Neuronal stem cell (in vitro differentiated cells): ENCODE results near the gene ALG9.

Experiments
- DNase-seq: peaks from one replicate; pipeline ENCODE4 v3.0.0-alpha.2; 2013; ENCODE audit warnings: low spot score
- H2AFZ ChIP-seq: one replicate; pipeline ENCODE4 v1.6.1; 2013; ENCODE audit warnings: mild to moderate bottlenecking, low read length, inconsistent platforms
- H2AK5ac ChIP-seq: 2 replicates; pipeline ENCODE4 v1.6.1; 2013; ENCODE audit warnings: low read depth, mild to moderate bottlenecking, inconsistent platforms, low read length, moderate library complexity, mixed read lengths
- H2BK120ac ChIP-seq: 2 replicates; pipeline ENCODE4 v1.6.1; 2013; ENCODE audit warnings: low read depth, mild to moderate bottlenecking, inconsistent platforms, low read length, moderate library complexity, mixed read lengths
- H2BK12ac ChIP-seq: one replicate; pipeline ENCODE4 v1.6.1; 2013; ENCODE audit warnings: low read length, inconsistent platforms
- H2BK15ac ChIP-seq: 2 replicates; pipeline ENCODE4 v1.6.1; 2013; ENCODE audit warnings: mild to moderate bottlenecking, low read length, inconsistent platforms, mixed read lengths
- H2BK5ac ChIP-seq: one replicate; pipeline ENCODE4 v1.6.1; 2013; ENCODE audit warnings: inconsistent platforms, mild to moderate bottlenecking, low read length, moderate library complexity
- H3K14ac ChIP-seq: one replicate; pipeline ENCODE4 v1.6.1; 2013; ENCODE audit warnings: low read length, inconsistent platforms
- H3K18ac ChIP-seq: 2 replicates; pipeline ENCODE4 v1.6.1; 2013; ENCODE audit warnings: low read length, inconsistent platforms
- H3K23ac ChIP-seq: 2 replicates; pipeline ENCODE4 v1.6.1; 2013; ENCODE audit warnings: low read depth, mild to moderate bottlenecking, mixed read lengths, low read length, inconsistent platforms; ENCODE audit not compliant: poor library complexity
- H3K27ac ChIP-seq: replicated peaks from 3 replicates; pipeline ENCODE4 v1.5.1; 2013; ENCODE audit warnings: low read length, inconsistent platforms
- H3K27me3 ChIP-seq, 3 experiments: 2 replicates each; pipeline ENCODE4 v1.6.1; 2013; ENCODE audit warnings: low read length in 3 of 3, mild to moderate bottlenecking in 2 of 3, inconsistent platforms in 1 of 3, low read depth in 1 of 3, mixed read lengths in 1 of 3, moderate library complexity in 1 of 3; ENCODE audit not compliant: control insufficient read depth in 3 of 3, insufficient read depth in 3 of 3
- H3K36me3 ChIP-seq, 2 donors: replicated peaks in 1 of 2; 2 replicates each; pipeline ENCODE4 v1.6.1; 2013; ENCODE audit warnings: low read length in 2 of 2; ENCODE audit not compliant: control insufficient read depth in 2 of 2, insufficient read depth in 2 of 2
- H3K4ac ChIP-seq: 2 replicates; pipeline ENCODE4 v1.6.1; 2013; ENCODE audit warnings: inconsistent platforms, mild to moderate bottlenecking, low read length, moderate library complexity
- H3K4me1 ChIP-seq, 2 donors: 1 replicate in 1 of 2; 2 replicates in 1 of 2; pipeline ENCODE4 v1.6.1; 2013; ENCODE audit warnings: low read length in 2 of 2, low read depth in 1 of 2; ENCODE audit not compliant: control insufficient read depth in 2 of 2, insufficient read depth in 1 of 2
- H3K4me2 ChIP-seq: one replicate; pipeline ENCODE4 v1.6.1; 2013; ENCODE audit warnings: mild to moderate bottlenecking, low read length, inconsistent platforms; ENCODE audit not compliant: insufficient read depth, poor library complexity, severe bottlenecking
- H3K4me3 ChIP-seq, 2 donors: 2 replicates each; pipeline ENCODE4 v1.5.1; 2013; ENCODE audit warnings: low read length in 2 of 2, mild to moderate bottlenecking in 2 of 2, inconsistent platforms in 1 of 2, moderate library complexity in 1 of 2
- H3K79me1 ChIP-seq: one replicate; pipeline ENCODE4 v1.6.1; 2013; ENCODE audit warnings: low read depth, mild to moderate bottlenecking, inconsistent platforms, low read length, moderate library complexity
- H3K9ac ChIP-seq: one replicate; pipeline ENCODE4 v1.6.1; 2013; ENCODE audit warnings: mild to moderate bottlenecking, low read depth, low read length, inconsistent platforms; ENCODE audit not compliant: poor library complexity
- H3K9me3 ChIP-seq, 2 donors: replicated peaks in 1 of 2; 2 replicates each; pipeline versions ENCODE3 to v1.6.1; 2013; ENCODE audit warnings: low read length in 2 of 2, mild to moderate bottlenecking in 2 of 2, inconsistent platforms in 1 of 2, low read depth in 1 of 2, mixed read lengths in 1 of 2, moderate library complexity in 1 of 2; ENCODE audit not compliant: control insufficient read depth in 2 of 2, insufficient read depth in 1 of 2
- H4K8ac ChIP-seq: one replicate; pipeline ENCODE4 v1.6.1; 2013; ENCODE audit warnings: low read depth, mild to moderate bottlenecking, inconsistent platforms, low read length, moderate library complexity
- H4K91ac ChIP-seq: one replicate; pipeline ENCODE4 v1.6.1; 2013; ENCODE audit warnings: low read length, low read depth, mild to moderate bottlenecking, inconsistent platforms; ENCODE audit not compliant: poor library complexity
- WGBS, 2 donors: extraction: QIAGEN DNeasy Blood & Tissue Kit; methylation state at CpG; one replicate each; pipeline ENCODE4 v1.1.7; 2013; ENCODE audit warnings: missing lambda C conversion rate in 2 of 2, mixed read lengths in 1 of 2; ENCODE audit not compliant: insufficient read length in 2 of 2, insufficient replicate concordance in 1 of 2; ENCODE audit errors: extremely low coverage in 2 of 2; 5-methylcytosine and 5-hydroxymethylcytosine counted together

The ALG9 gene

GRCh38 chr11:111815489-111815888 is 55.9 kb downstream of the ALG9 start:
- Histone ChIP-seq H2BK15ac (no peak overlapping the region), H2AK5ac (no peak overlapping the region), H3K4me3 (no peak overlapping the region), H3K27me3 (no peaks in the 10 kb centered on the region), H4K91ac (no peak overlapping the region), H3K4me2 (no peak overlapping the region), H3K14ac (no peak overlapping the region), H2BK12ac (no peak overlapping the region), H3K23ac (no peak overlapping the region), H3K9ac (no peak overlapping the region), H3K18ac (no peak overlapping the region), H2BK120ac (no peak overlapping the region), H3K4me1 (no peaks in the 10 kb centered on the region), H3K27ac (no peak overlapping the region), H2AFZ (no peak overlapping the region), H3K36me3 (peaks cover 2 to 24% of the 10 kb centered on the region in 2 donors), H3K9me3 (peaks cover 0 to 6% of the 10 kb centered on the region in 2 donors), H4K8ac (no peak overlapping the region), H3K4ac (no peak overlapping the region), H2BK5ac (no peak overlapping the region), H3K79me1 (no peaks in the 10 kb centered on the region)
- no CpG with 5 or more reads among the region's 1 CpG for WGBS, 2 donors
- DNase-seq = no peak

GRCh38 chr11:111814557-111815320 is 56.6 kb downstream of the ALG9 start:
- H3K4ac ChIP-seq = no peak overlapping the region
- no peak overlapping the region for H3K4me2 ChIP-seq
- H3K9ac ChIP-seq = no peak overlapping the region

GRCh38 chr11:111814106-111814505 is 57.3 kb downstream of the ALG9 start:
- Histone ChIP-seq H3K23ac (no peak overlapping the region), H2BK120ac (no peak overlapping the region), H2AFZ (no peak overlapping the region), H3K9me3 (peaks cover 0 to 6% of the 10 kb centered on the region in 2 donors), H3K14ac (no peak overlapping the region), H3K4me3 (no peak overlapping the region), H2BK5ac (no peak overlapping the region), H3K4ac (no peak overlapping the region), H4K8ac (no peak overlapping the region), H3K27me3 (no peaks in the 10 kb centered on the region), H2AK5ac (no peak overlapping the region), H3K18ac (no peak overlapping the region), H3K4me2 (no peak overlapping the region), H3K9ac (no peak overlapping the region), H3K36me3 (peaks cover 2 to 24% of the 10 kb centered on the region in 2 donors), H2BK15ac (no peak overlapping the region), H4K91ac (no peak overlapping the region), H3K4me1 (no peaks in the 10 kb centered on the region), H3K79me1 (no peaks in the 10 kb centered on the region), H3K27ac (no peak overlapping the region), H2BK12ac (no peak overlapping the region)
- DNase-seq = no peak
- no CpG with 5 or more reads among the region's 1 CpG for WGBS, 2 donors

More at GRCh38 chr11:111814557-111815320, 56.6 kb downstream of the ALG9 start:
- Histone ChIP-seq H3K27ac (no peak overlapping the region), H3K14ac (no peak overlapping the region), H3K18ac (no peak overlapping the region), H3K9me3 (peaks cover 0 to 6% of the 10 kb centered on the region in 2 donors), H3K4me3 (no peak overlapping the region), H2AK5ac (no peak overlapping the region), H4K8ac (no peak overlapping the region), H3K27me3 (no peaks in the 10 kb centered on the region), H2AFZ (no peak overlapping the region), H2BK5ac (no peak overlapping the region), H2BK12ac (no peak overlapping the region), H3K23ac (no peak overlapping the region), H2BK15ac (no peak overlapping the region), H3K4me1 (no peaks in the 10 kb centered on the region), H3K79me1 (no peaks in the 10 kb centered on the region), H4K91ac (no peak overlapping the region), H2BK120ac (no peak overlapping the region), H3K36me3 (peaks cover 2 to 20% of the 10 kb centered on the region in 2 donors)
- no CpG with 5 or more reads among the region's 8 CpGs for WGBS, 2 donors
- DNase-seq = no peak

- Histone ChIP-seq H2AFZ (no peak overlapping the region), H3K18ac (no peak overlapping the region), H3K14ac (no peak overlapping the region), H3K4me3 (no peak overlapping the region), H2AK5ac (no peak overlapping the region), H3K4me1 (no peaks in the 10 kb centered on the region), H3K79me1 (no peaks in the 10 kb centered on the region), H3K36me3 (peaks cover 3 to 41% of the 10 kb centered on the region in 2 donors), H4K91ac (no peak overlapping the region), H2BK120ac (no peak overlapping the region), H2BK5ac (no peak overlapping the region), H4K8ac (no peak overlapping the region), H3K4me2 (no peak overlapping the region), H3K4ac (no peak overlapping the region), H3K23ac (no peak overlapping the region), H3K27ac (no peak overlapping the region), H2BK15ac (no peak overlapping the region), H3K9me3 (peaks cover 0 to 6% of the 10 kb centered on the region in 2 donors), H3K9ac (no peak overlapping the region), H3K27me3 (no peaks in the 10 kb centered on the region), H2BK12ac (no peak overlapping the region)
- WGBS, 2 donors = no CpG with 5 or more reads among the region's 2 CpGs
- DNase-seq = no peak
These were observed 59.2 kb downstream of the ALG9 start for GRCh38 chr11:111812211-111812610.
